Ascending aorta (tissue), 2 donors: Measurements from ENCODE around the gene CRB2. TPM values are rescaled to one million over a fixed set of nuclear protein-coding genes. Genes with fewer than 3 reads are reported as not detected.

ENCODE experiments used
- DNase-seq, 2 donors: peaks; one replicate each; pipeline ENCODE4 v3.0.0-alpha.2; 2019; ENCODE audit warnings: low spot score in 2 of 2
- H3K27ac ChIP-seq, 2 donors: fragments of 200-600 bp; sonication (generic); one replicate each; pipeline ENCODE4 v1.5.1; 2016 to 2017; ENCODE audit warnings: mild to moderate bottlenecking in 1 of 2
- H3K27me3 ChIP-seq: fragments of 200-600 bp; sonication (generic); one replicate; pipeline ENCODE4 v1.5.1; 2017
- H3K36me3 ChIP-seq, 2 donors: fragments of 200-600 bp; sonication (generic); one replicate each; pipeline ENCODE4 v1.5.1; 2016
- H3K4me1 ChIP-seq, 2 donors: fragments of 200-600 bp; sonication (generic); one replicate each; pipeline ENCODE4 v1.5.1; 2016 to 2017; ENCODE audit warnings: mild to moderate bottlenecking in 1 of 2
- H3K4me3 ChIP-seq, 2 donors: fragments of 200-600 bp; sonication (generic); one replicate each; pipeline ENCODE4 v1.5.1; 2016 to 2017; ENCODE audit warnings: mild to moderate bottlenecking in 1 of 2
- H3K9me3 ChIP-seq, 2 donors: fragments of 200-600 bp; sonication (generic); one replicate each; pipeline ENCODE4 v1.5.1; 2016
- CTCF ChIP-seq, 3 experiments: fragments of 200-600 bp in 2 of 3; fragments of 450-650 bp in 1 of 3; sonication (generic) in 2 of 3; IDR thresholded peaks; one replicate each; pipeline ENCODE4 v1.5.1; 2016 to 2019; ENCODE audit warnings: antibody characterized with exemption in 3 of 3, mild to moderate bottlenecking in 1 of 3, moderate library complexity in 1 of 3
- intact Hi-C: fragments of 100-400 bp; cut with DNase I; formaldehyde crosslinking; loops from one replicate; pipeline ENCODE4 v1.15.1; 2023
- total RNA-seq: library from RNA; depleted of rRNA; stranded (reverse); fragments of >200 nt; gene quantifications from one replicate; pipeline ENCODE4 v1.1.0, GENCODE V29; 2016

CRB2 gene
- total RNA-seq, 1 donor from 2014 or later, result not detected

GRCh38 chr9:123389070-123389469 is 33.1 kb downstream of the CRB2 start:
- intact Hi-C loops, result no loop called here
- DNase-seq, result no peak
- H3K27me3 ChIP-seq, result no peaks in the 10 kb centered on the region
- no peak overlapping the region for H3K4me3 ChIP-seq
- TF ChIP-seq CTCF (IDR thresholded peaks at IDR 0.05), result no peak
- H3K4me1 ChIP-seq, result no peaks in the 10 kb centered on the region
- H3K27ac ChIP-seq, result no peak overlapping the region
- H3K36me3 ChIP-seq, result no peaks in the 10 kb centered on the region
- no peaks in the 10 kb centered on the region for H3K9me3 ChIP-seq

DNA sequence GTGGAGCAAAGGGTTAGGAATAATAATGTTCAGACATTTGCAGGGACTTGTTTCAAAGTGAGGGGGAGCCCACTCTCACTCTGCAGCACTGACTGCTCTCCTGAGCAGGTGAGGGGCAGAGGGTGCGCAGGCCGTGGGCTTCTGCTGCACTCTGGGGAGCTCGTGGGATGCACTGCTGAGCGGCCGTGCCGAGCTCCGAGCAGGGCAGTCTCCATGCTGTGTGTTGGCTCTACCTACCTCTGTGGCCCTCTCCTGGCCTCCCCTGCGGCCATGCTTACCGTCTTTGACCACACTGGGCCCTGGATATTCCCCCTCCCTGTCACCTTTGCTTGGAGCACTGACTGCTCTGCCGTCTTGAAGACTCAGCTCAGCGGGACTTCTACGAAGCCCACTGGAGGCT is 33.7 kb downstream of the CRB2 start:
- Histone ChIP-seq H3K36me3 (no peaks in the 10 kb centered on the region), H3K4me3 (no peak overlapping the region), H3K9me3 (no peaks in the 10 kb centered on the region), H3K27ac (no peak overlapping the region), H3K4me1 (no peaks in the 10 kb centered on the region), H3K27me3 (no peaks in the 10 kb centered on the region)
- DNase-seq, result no peak
- TF ChIP-seq CTCF (IDR thresholded peaks at IDR 0.05), result no peak
- intact Hi-C loops, result no loop called here

GRCh38 chr9:123390337-123391135 is 34.5 kb downstream of the CRB2 start:
- Histone ChIP-seq H3K36me3 (no peaks in the 10 kb centered on the region), H3K4me3 (no peak overlapping the region), H3K9me3 (no peaks in the 10 kb centered on the region), H3K4me1 (no peaks in the 10 kb centered on the region), H3K27ac (no peak overlapping the region), H3K27me3 (no peaks in the 10 kb centered on the region)
- DNase-seq, result no peak
- TF ChIP-seq CTCF (IDR thresholded peaks at IDR 0.05), result no peak
- intact Hi-C loops, result no loop called here

GRCh38 chr9:123391233-123391632 is 35.2 kb downstream of the CRB2 start:
- Histone ChIP-seq H3K27me3 (no peaks in the 10 kb centered on the region), H3K9me3 (no peaks in the 10 kb centered on the region), H3K4me1 (no peaks in the 10 kb centered on the region), H3K4me3 (no peak overlapping the region), H3K27ac (no peak overlapping the region), H3K36me3 (no peaks in the 10 kb centered on the region)
- no peak for TF ChIP-seq CTCF (IDR thresholded peaks at IDR 0.05)
- intact Hi-C loops, result no loop called here
- DNase-seq, result no peak

GRCh38 chr9:123391946-123392345 is 35.9 kb downstream of the CRB2 start:
- Histone ChIP-seq H3K27ac (no peak overlapping the region), H3K4me3 (no peak overlapping the region), H3K36me3 (no peaks in the 10 kb centered on the region), H3K4me1 (no peaks in the 10 kb centered on the region), H3K27me3 (no peaks in the 10 kb centered on the region), H3K9me3 (no peaks in the 10 kb centered on the region)
- DNase-seq, result no peak
- no peak for TF ChIP-seq CTCF (IDR thresholded peaks at IDR 0.05)
- intact Hi-C loops, result no loop called here
